ENCODE results near the gene KRT23.

DNA sequence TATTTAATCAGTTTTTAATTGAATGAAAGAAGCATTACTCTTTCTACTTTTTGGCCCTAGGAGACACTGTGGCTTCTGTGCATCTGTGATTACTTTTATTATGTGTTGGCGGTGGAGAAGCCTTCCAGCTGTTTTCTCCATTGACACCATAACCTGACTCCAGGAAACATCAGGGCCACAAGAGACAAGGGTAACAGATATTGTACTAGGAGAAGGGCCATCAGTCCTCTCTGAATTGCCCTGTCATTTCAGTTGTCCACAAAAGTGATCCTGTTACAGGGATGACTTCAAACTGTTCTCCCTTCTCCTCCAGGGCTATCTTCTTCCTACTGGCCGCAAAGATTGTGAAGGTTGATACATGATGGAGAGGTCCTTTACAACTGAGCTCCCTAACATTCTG, 14.7 kb upstream of the KRT23 start:
- TF ChIP-seq EZH2 (IDR thresholded peaks at IDR 0.05) (no peak), POLR2AphosphoS5 (IDR thresholded peaks at IDR 0.05; ENCODE audit: low read depth, low read length) (peak; percentile 7; the same call in 1 of the 2 replicates), ATF3 (IDR thresholded peaks at IDR 0.05) (no peak), POLR2A (IDR thresholded peaks at IDR 0.05; ENCODE audit: borderline replicate concordance, extremely low read depth, insufficient read depth, insufficient read length) (no peak), JUND (IDR thresholded peaks at IDR 0.05) (no peak), YY1 (IDR thresholded peaks at IDR 0.05; ENCODE audit: extremely low read depth, insufficient replicate concordance, low read depth, low read length) (no peak), SP1 (IDR thresholded peaks at IDR 0.05; ENCODE audit: low read depth) (no peak), EZH2phosphoT487 (IDR thresholded peaks at IDR 0.05; ENCODE audit: borderline replicate concordance) (no peak), CEBPB (IDR thresholded peaks at IDR 0.05; ENCODE audit: low read depth) (no peak)
- TF ChIP-seq, protein P1, sequence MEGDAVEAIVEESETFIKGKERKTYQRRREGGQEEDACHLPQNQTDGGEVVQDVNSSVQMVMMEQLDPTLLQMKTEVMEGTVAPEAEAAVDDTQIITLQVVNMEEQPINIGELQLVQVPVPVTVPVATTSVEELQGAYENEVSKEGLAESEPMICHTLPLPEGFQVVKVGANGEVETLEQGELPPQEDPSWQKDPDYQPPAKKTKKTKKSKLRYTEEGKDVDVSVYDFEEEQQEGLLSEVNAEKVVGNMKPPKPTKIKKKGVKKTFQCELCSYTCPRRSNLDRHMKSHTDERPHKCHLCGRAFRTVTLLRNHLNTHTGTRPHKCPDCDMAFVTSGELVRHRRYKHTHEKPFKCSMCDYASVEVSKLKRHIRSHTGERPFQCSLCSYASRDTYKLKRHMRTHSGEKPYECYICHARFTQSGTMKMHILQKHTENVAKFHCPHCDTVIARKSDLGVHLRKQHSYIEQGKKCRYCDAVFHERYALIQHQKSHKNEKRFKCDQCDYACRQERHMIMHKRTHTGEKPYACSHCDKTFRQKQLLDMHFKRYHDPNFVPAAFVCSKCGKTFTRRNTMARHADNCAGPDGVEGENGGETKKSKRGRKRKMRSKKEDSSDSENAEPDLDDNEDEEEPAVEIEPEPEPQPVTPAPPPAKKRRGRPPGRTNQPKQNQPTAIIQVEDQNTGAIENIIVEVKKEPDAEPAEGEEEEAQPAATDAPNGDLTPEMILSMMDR (IDR thresholded peaks at IDR 0.05 in 2 of 3, conservative IDR thresholded peaks at IDR 0.05 in 1 of 3; ENCODE audit: borderline replicate concordance in 1 of 3, insufficient read depth in 1 of 3, low read depth in 2 of 3, low read length in 2 of 3): no peak
- TF ChIP-seq, protein P2, sequence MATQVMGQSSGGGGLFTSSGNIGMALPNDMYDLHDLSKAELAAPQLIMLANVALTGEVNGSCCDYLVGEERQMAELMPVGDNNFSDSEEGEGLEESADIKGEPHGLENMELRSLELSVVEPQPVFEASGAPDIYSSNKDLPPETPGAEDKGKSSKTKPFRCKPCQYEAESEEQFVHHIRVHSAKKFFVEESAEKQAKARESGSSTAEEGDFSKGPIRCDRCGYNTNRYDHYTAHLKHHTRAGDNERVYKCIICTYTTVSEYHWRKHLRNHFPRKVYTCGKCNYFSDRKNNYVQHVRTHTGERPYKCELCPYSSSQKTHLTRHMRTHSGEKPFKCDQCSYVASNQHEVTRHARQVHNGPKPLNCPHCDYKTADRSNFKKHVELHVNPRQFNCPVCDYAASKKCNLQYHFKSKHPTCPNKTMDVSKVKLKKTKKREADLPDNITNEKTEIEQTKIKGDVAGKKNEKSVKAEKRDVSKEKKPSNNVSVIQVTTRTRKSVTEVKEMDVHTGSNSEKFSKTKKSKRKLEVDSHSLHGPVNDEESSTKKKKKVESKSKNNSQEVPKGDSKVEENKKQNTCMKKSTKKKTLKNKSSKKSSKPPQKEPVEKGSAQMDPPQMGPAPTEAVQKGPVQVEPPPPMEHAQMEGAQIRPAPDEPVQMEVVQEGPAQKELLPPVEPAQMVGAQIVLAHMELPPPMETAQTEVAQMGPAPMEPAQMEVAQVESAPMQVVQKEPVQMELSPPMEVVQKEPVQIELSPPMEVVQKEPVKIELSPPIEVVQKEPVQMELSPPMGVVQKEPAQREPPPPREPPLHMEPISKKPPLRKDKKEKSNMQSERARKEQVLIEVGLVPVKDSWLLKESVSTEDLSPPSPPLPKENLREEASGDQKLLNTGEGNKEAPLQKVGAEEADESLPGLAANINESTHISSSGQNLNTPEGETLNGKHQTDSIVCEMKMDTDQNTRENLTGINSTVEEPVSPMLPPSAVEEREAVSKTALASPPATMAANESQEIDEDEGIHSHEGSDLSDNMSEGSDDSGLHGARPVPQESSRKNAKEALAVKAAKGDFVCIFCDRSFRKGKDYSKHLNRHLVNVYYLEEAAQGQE (IDR thresholded peaks at IDR 0.05; ENCODE audit: low read depth): no peak

Data from HCT116 (cell line).